Ovary (tissue), 9 donors: Measurements from ENCODE around the gene NUDC. TPM values are rescaled to one million over a fixed set of nuclear protein-coding genes. Genes with fewer than 3 reads are reported as not detected.

Experiments
- DNase-seq, 5 donors: peaks; one replicate each; pipeline ENCODE4 v3.0.0-alpha.2; 2019 to 2020
- H3K27ac ChIP-seq, 2 donors: fragments of 200-600 bp; one replicate each; pipeline versions ENCODE4 v1.5.1 to v1.8.0; 2019 to 2022
- H3K27me3 ChIP-seq: fragments of 200-600 bp; one replicate; pipeline ENCODE4 v1.8.0; 2022
- H3K36me3 ChIP-seq: fragments of 200-600 bp; sonication (generic); one replicate; pipeline ENCODE4 v1.5.1; 2019
- H3K4me1 ChIP-seq: one replicate; pipeline ENCODE4 v1.8.1; 2013; ENCODE audit warnings: mild to moderate bottlenecking, moderate library complexity; ENCODE audit not compliant: insufficient read depth
- H3K4me3 ChIP-seq: fragments of 200-600 bp; sonication (generic); one replicate; pipeline ENCODE4 v1.5.1; 2017
- H3K9me3 ChIP-seq, 2 donors: fragments of 200-600 bp in 1 of 2; sonication (generic) in 1 of 2; one replicate each; pipeline versions ENCODE4 v1.5.1 to v1.8.1; 2013 to 2019; ENCODE audit warnings: mild to moderate bottlenecking in 1 of 2, moderate library complexity in 1 of 2
- CTCF ChIP-seq, 3 donors: fragments of 450-650 bp in 2 of 3; fragments of 200-600 bp in 1 of 3; IDR thresholded peaks; one replicate each; pipeline versions ENCODE4 v1.5.1 to v1.8.0; 2016 to 2022; ENCODE audit warnings: antibody characterized with exemption in 3 of 3, mild to moderate bottlenecking in 1 of 3
- EP300 ChIP-seq: sonication (generic); formaldehyde crosslinking; IDR thresholded peaks from one replicate; pipeline ENCODE4 v1.6.1; 2017; ENCODE audit warnings: antibody characterized with exemption
- POLR2A ChIP-seq: fragments of 450-650 bp; IDR thresholded peaks from one replicate; pipeline ENCODE4 v1.6.1; 2017; ENCODE audit warnings: antibody characterized with exemption, mild to moderate bottlenecking, moderate library complexity
- WGBS, 3 donors: extraction: QIAGEN DNeasy Blood & Tissue Kit in 1 of 3; methylation state at CpG; one replicate each; pipeline versions ENCODE4 v1.1.5 to v1.1.7; 2013 to 2017; 5-methylcytosine and 5-hydroxymethylcytosine counted together
- intact Hi-C, 4 donors: fragments of 100-400 bp; cut with DNase I; formaldehyde crosslinking; loops; one replicate each; pipeline versions ENCODE4 v1.11.0 to v1.15.1; 2022 to 2023
- polyA plus RNA-seq, 2 donors: library from polyadenylated mRNA; stranded (reverse); fragments of 200-250 nt in 1 of 2; fragments of 350-450 nt in 1 of 2; fragmentation: Illumina TruSeq in 1 of 2; extraction: RNeasy Lipid Tissue Mini Kit (QIAGEN cat#74804) in 1 of 2; gene quantifications; one replicate each; pipeline ENCODE4 v1.2.3, GENCODE V29; 2013 to 2014
- total RNA-seq, 7 donors: library from RNA; depleted of rRNA in 2 of 7; stranded (reverse); fragments of >200 nt in 2 of 7; fragmentation: NEBNext Ultra II Directional in 3 of 7; extraction: Animal tissue kit (Norgen Biotek cat#: 25700) in 3 of 7; gene quantifications; one replicate each; pipeline versions ENCODE4 v1.1.0 to v1.2.4, GENCODE V29; 2016 to 2023
- donor health status: DM: no; HTN: no; CAD: no; lungs with moderate emphysema.
- donor health status: DM: no; HTN: no; CAD: no.
- donor health status: Bipolar disorder and iron deficiency.
- donor health status: DM: yes; HTN: yes; CAD: no.
- donor health status: DM: no; HTN: no; CAD: no.
- donor health status: DM: yes; HTN: yes; CAD: no.

Gene NUDC
- total and polyA plus RNA-seq, 9 donors, result 32.8 to 76.7 (median 57.6) TPM

GRCh38 chr1:26953374-26953773 is 31.8 kb downstream of the NUDC start:
- H3K9me3 ChIP-seq, result no peaks in the 10 kb centered on the region
- no peak overlapping the region for H3K27ac ChIP-seq
- TF ChIP-seq EP300 (no peak), CTCF (IDR thresholded peaks at IDR 0.05) (no peak), POLR2A (no peak)
- no peak overlapping the region for H3K4me3 ChIP-seq
- peaks cover 2% of the 10 kb centered on the region for H3K4me1 ChIP-seq
- intact Hi-C loops, result no loop called here
- no peaks in the 10 kb centered on the region for H3K27me3 ChIP-seq
- no peaks in the 10 kb centered on the region for H3K36me3 ChIP-seq
- WGBS, 3 donors, result 94 to 96% (median 96%) methylated on average over 5 of the region's 5 CpGs
- no peak for DNase-seq

GRCh38 chr1:26956321-26956720 is 34.8 kb downstream of the NUDC start:
- Histone ChIP-seq H3K4me1 (peaks cover 4% of the 10 kb centered on the region), H3K4me3 (no peak overlapping the region), H3K27ac (no peak overlapping the region), H3K27me3 (no peaks in the 10 kb centered on the region), H3K9me3 (no peaks in the 10 kb centered on the region), H3K36me3 (no peaks in the 10 kb centered on the region)
- 78 to 80% (median 80%) methylated on average over 3 of the region's 3 CpGs for WGBS, 3 donors
- no peak for DNase-seq
- intact Hi-C loops, result no loop called here
- TF ChIP-seq POLR2A, result no peak
- no peak for TF ChIP-seq EP300
- no peak for TF ChIP-seq CTCF (IDR thresholded peaks at IDR 0.05)

GRCh38 chr1:26957306-26957705 is 35.8 kb downstream of the NUDC start:
- Histone ChIP-seq H3K4me1 (peaks cover 4% of the 10 kb centered on the region), H3K4me3 (no peak overlapping the region), H3K36me3 (no peaks in the 10 kb centered on the region), H3K9me3 (no peaks in the 10 kb centered on the region), H3K27ac (no peak overlapping the region), H3K27me3 (no peaks in the 10 kb centered on the region)
- intact Hi-C loops, result no loop called here
- TF ChIP-seq EP300, result no peak
- TF ChIP-seq CTCF (IDR thresholded peaks at IDR 0.05), result no peak
- TF ChIP-seq POLR2A, result no peak
- no peak for DNase-seq
- 80 to 91% (median 87%) methylated on average over 3 of the region's 3 CpGs for WGBS, 3 donors

- Histone ChIP-seq H3K4me3 (no peak overlapping the region), H3K27ac (no peak overlapping the region), H3K4me1 (peaks cover 4% of the 10 kb centered on the region), H3K9me3 (no peaks in the 10 kb centered on the region), H3K27me3 (no peaks in the 10 kb centered on the region), H3K36me3 (no peaks in the 10 kb centered on the region)
- no peak for DNase-seq
- 19 to 26% (median 20%) methylated on average over 13 of the region's 13 CpGs for WGBS, 3 donors
- TF ChIP-seq EP300, result no peak
- intact Hi-C loops, result no loop called here
Observed at GRCh38 chr1:26959270-26959669, 37.7 kb downstream of the NUDC start.

- no peaks in the 10 kb centered on the region for H3K9me3 ChIP-seq
- H3K4me3 ChIP-seq, result peak within 1 kb of the TSS; percentile 24
- peaks cover 4% of the 10 kb centered on the region for H3K4me1 ChIP-seq
- WGBS, 3 donors, result 1% methylated on average over 40 to 86 of the region's 86 CpGs
- no peaks in the 10 kb centered on the region for H3K27me3 ChIP-seq
- H3K36me3 ChIP-seq, result no peaks in the 10 kb centered on the region
- no peak within 1 kb of the TSS for H3K27ac ChIP-seq
- no peak for TF ChIP-seq CTCF (IDR thresholded peaks at IDR 0.05)
- DNase-seq, result peak in 1 of 5 donors; percentile 22
- intact Hi-C loops, result no loop called here
Observed at GRCh38 chr1:26959722-26960624, 38.4 kb downstream of the NUDC start, which contains the start of gene KDF1. TSS of gene KDF1 (minus strand) at chr1:26960468. CDS start at chr1:26952380, 8,088 bp downstream.
